ENCODE measurements around the gene COL8A1.
A peak's percentile ranks its signal among the peaks of the same experiment; 100 is the strongest.
"Not testable (repeated sequence)": the region's sequence is repeated elsewhere in the genome, so short reads cannot be mapped to it uniquely, and the experiment has no call there.

COL8A1 gene

GRCh38 chr3:99638167-99638948 lies at the start of gene COL8A1:
Gene COL8A1 (plus strand): TSS chr3:99638594. CDS start chr3:99790683, 152,089 bp downstream.
- Histone ChIP-seq H3K4me3 (ENCODE audit: low read length in 2 of 2) (peak within 1 kb of the TSS; percentile 87 to 89), H3K9ac (ENCODE audit: low read length in 2 of 2) (peak within 1 kb of the TSS; percentile 60 to 88), H3K27me3 (ENCODE audit: control insufficient read depth in 1 of 2, insufficient read depth in 2 of 2, low read length in 2 of 2) (no peaks in the 10 kb centered on the region), H3K27ac (ENCODE audit: low read length) (peak within 1 kb of the TSS; percentile 88), H3K4me1 (ENCODE audit: control insufficient read depth, insufficient read depth, low read length) (peaks cover 6% of the 10 kb centered on the region), H3K36me3 (ENCODE audit: control insufficient read depth in 2 of 2, insufficient read depth in 2 of 2, low read length in 2 of 2) (no peaks in the 10 kb centered on the region), H3K9me3 (ENCODE audit: control insufficient read depth in 2 of 2, low read length in 2 of 2) (no peaks in the 10 kb centered on the region)

GRCh38 chr3:99589168-99589567 lies 49.2 kb upstream of the COL8A1 start:
- H3K4me3 ChIP-seq (ENCODE audit: low read length in 2 of 2); H3K4me1 ChIP-seq (ENCODE audit: control insufficient read depth, insufficient read depth, low read length); H3K36me3 ChIP-seq (ENCODE audit: control insufficient read depth in 2 of 2, insufficient read depth in 2 of 2, low read length in 2 of 2); H3K9me3 ChIP-seq (ENCODE audit: control insufficient read depth in 2 of 2, low read length in 2 of 2); H3K27ac ChIP-seq (ENCODE audit: low read length); H3K9ac ChIP-seq (ENCODE audit: low read length in 2 of 2); H3K27me3 ChIP-seq (ENCODE audit: control insufficient read depth in 1 of 2, insufficient read depth in 2 of 2, low read length in 2 of 2): not testable (repeated sequence)

GRCh38 chr3:99599894-99600293 lies 38.5 kb upstream of the COL8A1 start:
- H3K4me3 ChIP-seq (ENCODE audit: low read length in 2 of 2) = no peak overlapping the region
- no peak overlapping the region for H3K9ac ChIP-seq (ENCODE audit: low read length in 2 of 2)
- no peaks in the 10 kb centered on the region for H3K4me1 ChIP-seq (ENCODE audit: control insufficient read depth, insufficient read depth, low read length)
- no peaks in the 10 kb centered on the region for H3K9me3 ChIP-seq (ENCODE audit: control insufficient read depth in 2 of 2, low read length in 2 of 2)
- H3K36me3 ChIP-seq (ENCODE audit: control insufficient read depth in 2 of 2, insufficient read depth in 2 of 2, low read length in 2 of 2) = no peaks in the 10 kb centered on the region
- H3K27me3 ChIP-seq (ENCODE audit: control insufficient read depth in 1 of 2, insufficient read depth in 2 of 2, low read length in 2 of 2) = no peaks in the 10 kb centered on the region
- H3K27ac ChIP-seq (ENCODE audit: low read length) = no peak overlapping the region

- Histone ChIP-seq H3K4me3 (ENCODE audit: low read length in 2 of 2) (no peak overlapping the region), H3K36me3 (ENCODE audit: control insufficient read depth in 2 of 2, insufficient read depth in 2 of 2, low read length in 2 of 2) (no peaks in the 10 kb centered on the region), H3K9ac (ENCODE audit: low read length in 2 of 2) (no peak overlapping the region), H3K27ac (ENCODE audit: low read length) (no peak overlapping the region), H3K27me3 (ENCODE audit: control insufficient read depth in 1 of 2, insufficient read depth in 2 of 2, low read length in 2 of 2) (no peaks in the 10 kb centered on the region), H3K9me3 (ENCODE audit: control insufficient read depth in 2 of 2, low read length in 2 of 2) (no peaks in the 10 kb centered on the region), H3K4me1 (ENCODE audit: control insufficient read depth, insufficient read depth, low read length) (no peaks in the 10 kb centered on the region)
Observed at GRCh38 chr3:99601515-99601914, 36.9 kb upstream of the COL8A1 start.

GRCh38 chr3:99602183-99602582 lies 36.2 kb upstream of the COL8A1 start:
- Histone ChIP-seq H3K27me3 (ENCODE audit: control insufficient read depth in 1 of 2, insufficient read depth in 2 of 2, low read length in 2 of 2) (no peaks in the 10 kb centered on the region), H3K4me1 (ENCODE audit: control insufficient read depth, insufficient read depth, low read length) (no peaks in the 10 kb centered on the region), H3K9ac (ENCODE audit: low read length in 2 of 2) (no peak overlapping the region), H3K4me3 (ENCODE audit: low read length in 2 of 2) (no peak overlapping the region), H3K9me3 (ENCODE audit: control insufficient read depth in 2 of 2, low read length in 2 of 2) (no peaks in the 10 kb centered on the region), H3K27ac (ENCODE audit: low read length) (no peak overlapping the region), H3K36me3 (ENCODE audit: control insufficient read depth in 2 of 2, insufficient read depth in 2 of 2, low read length in 2 of 2) (no peaks in the 10 kb centered on the region)

- no peaks in the 10 kb centered on the region for H3K4me1 ChIP-seq (ENCODE audit: control insufficient read depth, insufficient read depth, low read length)
- H3K27me3 ChIP-seq (ENCODE audit: control insufficient read depth in 1 of 2, insufficient read depth in 2 of 2, low read length in 2 of 2) = no peaks in the 10 kb centered on the region
Observed at GRCh38 chr3:99607151-99607550, 31.2 kb upstream of the COL8A1 start.

GRCh38 chr3:99614768-99615167 lies 23.6 kb upstream of the COL8A1 start:
- no peaks in the 10 kb centered on the region for H3K4me1 ChIP-seq (ENCODE audit: control insufficient read depth, insufficient read depth, low read length)
- H3K27me3 ChIP-seq (ENCODE audit: control insufficient read depth in 1 of 2, insufficient read depth in 2 of 2, low read length in 2 of 2) = no peaks in the 10 kb centered on the region
- no peak overlapping the region for H3K4me3 ChIP-seq (ENCODE audit: low read length in 2 of 2)
- H3K9ac ChIP-seq (ENCODE audit: low read length in 2 of 2) = no peak overlapping the region
- H3K36me3 ChIP-seq (ENCODE audit: control insufficient read depth in 2 of 2, insufficient read depth in 2 of 2, low read length in 2 of 2) = no peaks in the 10 kb centered on the region
- no peaks in the 10 kb centered on the region for H3K9me3 ChIP-seq (ENCODE audit: control insufficient read depth in 2 of 2, low read length in 2 of 2)
- no peak overlapping the region for H3K27ac ChIP-seq (ENCODE audit: low read length)

More at GRCh38 chr3:99607151-99607550, 31.2 kb upstream of the COL8A1 start:
- H3K9me3 ChIP-seq (ENCODE audit: control insufficient read depth in 2 of 2, low read length in 2 of 2) = no peaks in the 10 kb centered on the region
- no peak overlapping the region for H3K4me3 ChIP-seq (ENCODE audit: low read length in 2 of 2)
- no peak overlapping the region for H3K27ac ChIP-seq (ENCODE audit: low read length)
- no peak overlapping the region for H3K9ac ChIP-seq (ENCODE audit: low read length in 2 of 2)
- no peaks in the 10 kb centered on the region for H3K36me3 ChIP-seq (ENCODE audit: control insufficient read depth in 2 of 2, insufficient read depth in 2 of 2, low read length in 2 of 2)

GRCh38 chr3:99620077-99620767 lies 18.2 kb upstream of the COL8A1 start:
- Histone ChIP-seq H3K4me3 (ENCODE audit: low read length in 2 of 2) (no peak overlapping the region), H3K36me3 (ENCODE audit: control insufficient read depth in 2 of 2, insufficient read depth in 2 of 2, low read length in 2 of 2) (no peaks in the 10 kb centered on the region), H3K4me1 (ENCODE audit: control insufficient read depth, insufficient read depth, low read length) (no peaks in the 10 kb centered on the region), H3K9me3 (ENCODE audit: control insufficient read depth in 2 of 2, low read length in 2 of 2) (no peaks in the 10 kb centered on the region), H3K9ac (ENCODE audit: low read length in 2 of 2) (no peak overlapping the region), H3K27me3 (ENCODE audit: control insufficient read depth in 1 of 2, insufficient read depth in 2 of 2, low read length in 2 of 2) (no peaks in the 10 kb centered on the region), H3K27ac (ENCODE audit: low read length) (no peak overlapping the region)

- no peak overlapping the region for H3K9ac ChIP-seq (ENCODE audit: low read length in 2 of 2)
- no peaks in the 10 kb centered on the region for H3K4me1 ChIP-seq (ENCODE audit: control insufficient read depth, insufficient read depth, low read length)
- H3K9me3 ChIP-seq (ENCODE audit: control insufficient read depth in 2 of 2, low read length in 2 of 2) = no peaks in the 10 kb centered on the region
- no peaks in the 10 kb centered on the region for H3K27me3 ChIP-seq (ENCODE audit: control insufficient read depth in 1 of 2, insufficient read depth in 2 of 2, low read length in 2 of 2)
- no peak overlapping the region for H3K4me3 ChIP-seq (ENCODE audit: low read length in 2 of 2)
- no peaks in the 10 kb centered on the region for H3K36me3 ChIP-seq (ENCODE audit: control insufficient read depth in 2 of 2, insufficient read depth in 2 of 2, low read length in 2 of 2)
- H3K27ac ChIP-seq (ENCODE audit: low read length) = no peak overlapping the region
Observed at GRCh38 chr3:99620976-99621375, 17.4 kb upstream of the COL8A1 start.

- H3K27ac ChIP-seq (ENCODE audit: low read length) = no peak overlapping the region
- H3K9me3 ChIP-seq (ENCODE audit: control insufficient read depth in 2 of 2, low read length in 2 of 2) = no peaks in the 10 kb centered on the region
- no peaks in the 10 kb centered on the region for H3K4me1 ChIP-seq (ENCODE audit: control insufficient read depth, insufficient read depth, low read length)
- no peak overlapping the region for H3K9ac ChIP-seq (ENCODE audit: low read length in 2 of 2)
- H3K36me3 ChIP-seq (ENCODE audit: control insufficient read depth in 2 of 2, insufficient read depth in 2 of 2, low read length in 2 of 2) = no peaks in the 10 kb centered on the region
- no peaks in the 10 kb centered on the region for H3K27me3 ChIP-seq (ENCODE audit: control insufficient read depth in 1 of 2, insufficient read depth in 2 of 2, low read length in 2 of 2)
- no peak overlapping the region for H3K4me3 ChIP-seq (ENCODE audit: low read length in 2 of 2)
Observed at GRCh38 chr3:99624496-99625236, 13.7 kb upstream of the COL8A1 start.
